Panc1 (cell line): Measurements from ENCODE around the gene SLC35E3. TPM values are rescaled to one million over a fixed set of nuclear protein-coding genes. Genes with fewer than 3 reads are reported as not detected.

Experiments
- ATAC-seq: fragments of 200-7000 bp; cut with Tn5 transposase; 2 replicates; pipeline ENCODE4 v1.9.1; 2020; ENCODE audit warnings: mild to moderate bottlenecking, moderate library complexity
- BruUV-seq: library from RNA; stranded (reverse); fragments of 400-500 nt; replicated peaks from 2 replicates; lab custom pipeline; 2021; lab: Mats Ljungman, UMichigan
- CTCF ChIA-PET: fragments of 300-600 bp; sonication (Branson Sonifier 250); formaldehyde crosslinking; loops from one replicate; lab custom pipeline; 2022; ENCODE audit warnings: antibody characterized with exemption; lab: Charles Lee
- POLR2A ChIA-PET: fragments of 300-600 bp; sonication (Branson Sonifier 250); formaldehyde crosslinking; loops from one replicate; lab custom pipeline; 2022; ENCODE audit warnings: antibody characterized with exemption; lab: Charles Lee
- DNase-seq: peaks from one replicate; pipeline ENCODE4 v3.0.0-alpha.2; 2010; ENCODE audit warnings: low read depth, low spot score
- H3K27ac ChIP-seq: 2 replicates; pipeline ENCODE4 v1.5.1; 2011; ENCODE audit warnings: mild to moderate bottlenecking, low read length, inconsistent platforms
- H3K27me3 ChIP-seq: fragments of 200-500 bp; sonication (Bioruptor generic); 2 replicates; pipeline ENCODE4 v1.6.0; 2014; ENCODE audit warnings: low read length, inconsistent platforms; ENCODE audit not compliant: control insufficient read depth, insufficient read depth
- H3K36me3 ChIP-seq: fragments of 200-500 bp; sonication (Bioruptor generic); 2 replicates; pipeline ENCODE4 v1.5.1; 2014; ENCODE audit warnings: inconsistent platforms, mild to moderate bottlenecking, low read length, moderate library complexity; ENCODE audit not compliant: control insufficient read depth, insufficient read depth
- H3K4me1 ChIP-seq: 2 replicates; pipeline ENCODE4 v1.5.1; 2011; ENCODE audit warnings: inconsistent platforms, mild to moderate bottlenecking, low read length, moderate library complexity; ENCODE audit not compliant: control insufficient read depth, insufficient read depth
- H3K4me3 ChIP-seq, 2 experiments: 2 replicates each; pipeline ENCODE4 v1.5.1; 2011 to 2012; ENCODE audit warnings: low read depth in 2 of 2, low read length in 2 of 2, mild to moderate bottlenecking in 2 of 2, inconsistent platforms in 1 of 2, moderate library complexity in 1 of 2
- H3K9me3 ChIP-seq: fragments of 200-500 bp; sonication (Bioruptor generic); 2 replicates; pipeline ENCODE4 v1.5.1; 2014; ENCODE audit warnings: low read depth, mild to moderate bottlenecking, inconsistent platforms, low read length, moderate library complexity; ENCODE audit not compliant: control insufficient read depth, insufficient read depth
- POLR2AphosphoS5 ChIP-seq: IDR thresholded peaks from 2 replicates; pipeline ENCODE4 v1.6.1; 2012; ENCODE audit warnings: mild to moderate bottlenecking, low read depth, low read length, moderate library complexity
- SIN3A ChIP-seq: IDR thresholded peaks from 2 replicates; pipeline ENCODE4 v1.6.1; 2012; ENCODE audit warnings: low read depth, mild to moderate bottlenecking, low read length, moderate library complexity, borderline replicate concordance; ENCODE audit not compliant: insufficient read depth
- TCF7L2 ChIP-seq: IDR thresholded peaks from 2 replicates; pipeline ENCODE4 v1.6.1; 2011; ENCODE audit warnings: mild to moderate bottlenecking, low read depth, low read length, inconsistent platforms
- in situ Hi-C: cut with HindIII; loops from 2 replicates; pipeline ENCODE4 v1.10.0; 2016; ENCODE audit warnings: low sequenced_read_pairs, low pct_unique_long_range_greater_than_20kb
- intact Hi-C: fragments of 100-400 bp; cut with micrococcal nuclease; formaldehyde crosslinking; loops from one replicate; pipeline ENCODE4 v1.10.0; 2022; ENCODE audit not compliant: unreplicated experiment
- total RNA-seq: library from RNA; stranded (reverse); gene quantifications from one replicate; pipeline ENCODE4 v1.2.1, GENCODE V29; 2021; ENCODE audit not compliant: unreplicated experiment
- TF ChIP-seq, protein P1 (sequence below): fragments of 450-650 bp; IDR thresholded peaks from 2 replicates; pipeline ENCODE4 v1.5.1; 2017; ENCODE audit warnings: mild to moderate bottlenecking
- TF ChIP-seq, protein P2 (sequence below), 2 experiments: IDR thresholded peaks; 2 replicates each; pipeline ENCODE4 v1.6.1; 2011 to 2012; ENCODE audit warnings: low read depth in 2 of 2, control low read depth in 1 of 2, low read length in 1 of 2, mild to moderate bottlenecking in 1 of 2, moderate library complexity in 1 of 2; ENCODE audit not compliant: insufficient read depth in 1 of 2

The SLC35E3 gene
- total RNA-seq, 1 experiment from 2014 or later, result 15.9 TPM

DNA sequence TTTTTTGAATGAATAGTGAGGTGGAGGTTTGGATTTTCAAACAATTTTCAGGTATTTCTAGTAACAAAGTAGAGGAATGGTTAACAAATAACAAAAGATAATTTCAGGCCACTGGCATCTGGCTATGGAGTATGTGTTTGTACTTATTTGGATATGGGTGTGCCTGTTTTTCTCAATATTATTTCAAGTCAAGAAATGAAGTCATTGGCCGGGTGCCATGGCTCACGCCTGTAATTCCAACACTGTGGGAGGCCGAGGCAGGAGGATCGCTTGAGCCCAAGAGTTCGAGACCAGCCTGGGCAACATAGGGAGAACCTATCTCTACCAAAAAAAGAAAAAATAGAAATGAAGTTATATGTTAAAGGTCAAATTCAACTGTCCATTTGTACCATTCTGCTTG is 13.9 kb downstream of the SLC35E3 start:
- intact Hi-C loops, result no loop called here
- no peak for ATAC-seq
- no peak for DNase-seq
- ChIA-PET POLR2A (no interaction called here), CTCF (no interaction called here)
- Histone ChIP-seq H3K27me3 (no peaks in the 10 kb centered on the region), H3K27ac (no peak overlapping the region), H3K4me1 (no peaks in the 10 kb centered on the region), H3K9me3 (no peaks in the 10 kb centered on the region), H3K4me3 (no peak overlapping the region), H3K36me3 (0 out of 2 replicates have a peak, but pooled peaks cover 2% of the 10 kb centered on the region)
- TF ChIP-seq POLR2AphosphoS5, result no peak
- TF ChIP-seq TCF7L2, result no peak
- TF ChIP-seq SIN3A, result no peak
- TF ChIP-seq, protein P1, sequence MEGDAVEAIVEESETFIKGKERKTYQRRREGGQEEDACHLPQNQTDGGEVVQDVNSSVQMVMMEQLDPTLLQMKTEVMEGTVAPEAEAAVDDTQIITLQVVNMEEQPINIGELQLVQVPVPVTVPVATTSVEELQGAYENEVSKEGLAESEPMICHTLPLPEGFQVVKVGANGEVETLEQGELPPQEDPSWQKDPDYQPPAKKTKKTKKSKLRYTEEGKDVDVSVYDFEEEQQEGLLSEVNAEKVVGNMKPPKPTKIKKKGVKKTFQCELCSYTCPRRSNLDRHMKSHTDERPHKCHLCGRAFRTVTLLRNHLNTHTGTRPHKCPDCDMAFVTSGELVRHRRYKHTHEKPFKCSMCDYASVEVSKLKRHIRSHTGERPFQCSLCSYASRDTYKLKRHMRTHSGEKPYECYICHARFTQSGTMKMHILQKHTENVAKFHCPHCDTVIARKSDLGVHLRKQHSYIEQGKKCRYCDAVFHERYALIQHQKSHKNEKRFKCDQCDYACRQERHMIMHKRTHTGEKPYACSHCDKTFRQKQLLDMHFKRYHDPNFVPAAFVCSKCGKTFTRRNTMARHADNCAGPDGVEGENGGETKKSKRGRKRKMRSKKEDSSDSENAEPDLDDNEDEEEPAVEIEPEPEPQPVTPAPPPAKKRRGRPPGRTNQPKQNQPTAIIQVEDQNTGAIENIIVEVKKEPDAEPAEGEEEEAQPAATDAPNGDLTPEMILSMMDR, result no peak
- TF ChIP-seq, protein P2, sequence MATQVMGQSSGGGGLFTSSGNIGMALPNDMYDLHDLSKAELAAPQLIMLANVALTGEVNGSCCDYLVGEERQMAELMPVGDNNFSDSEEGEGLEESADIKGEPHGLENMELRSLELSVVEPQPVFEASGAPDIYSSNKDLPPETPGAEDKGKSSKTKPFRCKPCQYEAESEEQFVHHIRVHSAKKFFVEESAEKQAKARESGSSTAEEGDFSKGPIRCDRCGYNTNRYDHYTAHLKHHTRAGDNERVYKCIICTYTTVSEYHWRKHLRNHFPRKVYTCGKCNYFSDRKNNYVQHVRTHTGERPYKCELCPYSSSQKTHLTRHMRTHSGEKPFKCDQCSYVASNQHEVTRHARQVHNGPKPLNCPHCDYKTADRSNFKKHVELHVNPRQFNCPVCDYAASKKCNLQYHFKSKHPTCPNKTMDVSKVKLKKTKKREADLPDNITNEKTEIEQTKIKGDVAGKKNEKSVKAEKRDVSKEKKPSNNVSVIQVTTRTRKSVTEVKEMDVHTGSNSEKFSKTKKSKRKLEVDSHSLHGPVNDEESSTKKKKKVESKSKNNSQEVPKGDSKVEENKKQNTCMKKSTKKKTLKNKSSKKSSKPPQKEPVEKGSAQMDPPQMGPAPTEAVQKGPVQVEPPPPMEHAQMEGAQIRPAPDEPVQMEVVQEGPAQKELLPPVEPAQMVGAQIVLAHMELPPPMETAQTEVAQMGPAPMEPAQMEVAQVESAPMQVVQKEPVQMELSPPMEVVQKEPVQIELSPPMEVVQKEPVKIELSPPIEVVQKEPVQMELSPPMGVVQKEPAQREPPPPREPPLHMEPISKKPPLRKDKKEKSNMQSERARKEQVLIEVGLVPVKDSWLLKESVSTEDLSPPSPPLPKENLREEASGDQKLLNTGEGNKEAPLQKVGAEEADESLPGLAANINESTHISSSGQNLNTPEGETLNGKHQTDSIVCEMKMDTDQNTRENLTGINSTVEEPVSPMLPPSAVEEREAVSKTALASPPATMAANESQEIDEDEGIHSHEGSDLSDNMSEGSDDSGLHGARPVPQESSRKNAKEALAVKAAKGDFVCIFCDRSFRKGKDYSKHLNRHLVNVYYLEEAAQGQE (IDR thresholded peaks at IDR 0.05; ENCODE audit: insufficient read depth in 1 of 2, low read depth in 2 of 2, low read length in 1 of 2), result no peak
- in situ Hi-C loops, result no loop called here
- BruUV-seq, result no TSS peak

DNA sequence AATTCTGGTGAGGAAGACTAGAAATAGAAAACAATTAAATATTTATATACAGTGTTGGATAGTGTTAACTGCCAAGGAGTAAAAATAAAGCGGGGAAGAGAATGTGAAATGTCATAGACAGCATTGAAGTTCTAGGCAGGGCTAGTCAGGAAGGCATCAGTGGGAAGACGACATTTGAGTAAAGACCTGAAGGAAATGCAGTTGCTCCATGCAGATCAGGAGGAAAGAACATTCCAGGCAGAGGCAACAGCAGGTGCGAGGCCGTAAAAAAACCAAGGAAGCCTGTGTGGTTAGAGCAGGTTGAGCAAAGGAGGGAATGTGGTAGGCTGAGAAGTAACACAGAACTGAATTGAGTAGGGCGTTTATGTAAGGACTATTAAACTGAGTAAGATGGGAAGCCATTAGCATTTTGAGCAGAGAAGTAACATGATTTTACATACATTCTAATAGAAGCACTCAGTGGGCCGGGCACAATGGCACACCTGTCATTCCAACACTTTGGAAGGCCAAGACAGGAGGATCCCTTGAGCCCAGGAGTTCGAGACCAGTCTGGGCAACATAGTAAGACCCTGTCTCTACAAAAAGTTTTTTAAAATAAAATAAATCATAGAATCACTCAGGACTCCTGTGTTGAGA is 14.9 kb downstream of the SLC35E3 start:
- intact Hi-C loops (no loop called here), in situ Hi-C loops (no loop called here)
- TF ChIP-seq SIN3A, result no peak
- TF ChIP-seq, protein P1, result no peak
- no peak for TF ChIP-seq POLR2AphosphoS5
- TF ChIP-seq TCF7L2, result no peak
- TF ChIP-seq, protein P2 (IDR thresholded peaks at IDR 0.05; ENCODE audit: insufficient read depth in 1 of 2, low read depth in 2 of 2, low read length in 1 of 2), result no peak
- no peak for ATAC-seq
- Histone ChIP-seq H3K9me3 (no peaks in the 10 kb centered on the region), H3K27ac (no peak overlapping the region), H3K4me1 (no peaks in the 10 kb centered on the region), H3K4me3 (no peak overlapping the region), H3K36me3 (0 out of 2 replicates have a peak, but pooled peaks cover 2% of the 10 kb centered on the region), H3K27me3 (no peaks in the 10 kb centered on the region)
- POLR2A ChIA-PET, result no interaction called here
- CTCF ChIA-PET, result no interaction called here
- BruUV-seq, result no TSS peak
- no peak for DNase-seq
